ENCODE data around the gene MINDY4B.
"Not testable (repeated sequence)": the region's sequence is repeated elsewhere in the genome, so short reads cannot be mapped to it uniquely, and the experiment has no call there.

MINDY4B gene

GRCh38 chr3:150898046-150898754 is 7.0 kb downstream of the MINDY4B start:
- DNase-seq (ENCODE audit: low spot score) = no peak

DNA sequence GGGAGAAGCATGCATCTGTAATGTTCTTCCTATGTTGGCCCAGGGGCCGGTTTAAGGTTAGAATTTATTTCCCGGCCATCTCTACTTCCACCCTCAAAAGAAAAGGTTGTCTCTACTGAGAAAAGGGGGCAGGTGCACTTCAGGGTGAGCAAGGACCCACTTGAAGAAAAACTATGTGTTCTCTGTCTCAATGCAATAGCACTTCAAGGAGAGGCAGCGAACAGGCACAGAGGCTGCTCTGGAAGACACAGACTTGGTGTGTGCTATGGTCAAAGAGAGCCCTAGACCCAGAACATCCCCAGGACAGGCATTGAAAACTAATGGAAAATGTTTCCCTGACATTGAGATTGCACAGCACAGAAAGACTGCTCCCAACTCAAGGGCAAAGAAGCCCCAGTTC is 7.6 kb downstream of the MINDY4B start:
- no peak for DNase-seq (ENCODE audit: low spot score)

GRCh38 chr3:150890831-150891230 is 14.4 kb downstream of the MINDY4B start:
- DNase-seq (ENCODE audit: low spot score) = no peak

GRCh38 chr3:150890295-150890694 is 14.9 kb downstream of the MINDY4B start:
- no peak for DNase-seq (ENCODE audit: low spot score)

DNA sequence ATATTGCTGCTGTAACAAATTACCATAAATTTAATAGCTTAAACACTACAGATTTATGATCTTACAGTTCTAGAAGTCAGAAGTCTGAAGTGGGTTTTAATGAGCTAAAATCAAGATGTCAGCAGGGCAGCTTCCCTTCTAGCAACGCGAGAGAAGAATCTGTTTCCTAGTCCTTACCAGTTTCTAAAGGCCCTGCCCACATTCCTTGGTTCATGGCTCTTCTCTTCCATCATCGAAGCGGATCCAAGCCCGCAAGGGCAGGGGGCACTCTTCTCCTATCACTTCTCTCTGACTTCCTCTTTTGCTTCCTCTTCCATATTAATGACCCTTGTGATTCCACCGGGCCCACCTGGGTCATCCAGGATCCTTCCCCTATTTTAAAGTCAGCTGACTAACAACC is 16.1 kb downstream of the MINDY4B start:
- DNase-seq (ENCODE audit: low spot score) = no peak

DNA sequence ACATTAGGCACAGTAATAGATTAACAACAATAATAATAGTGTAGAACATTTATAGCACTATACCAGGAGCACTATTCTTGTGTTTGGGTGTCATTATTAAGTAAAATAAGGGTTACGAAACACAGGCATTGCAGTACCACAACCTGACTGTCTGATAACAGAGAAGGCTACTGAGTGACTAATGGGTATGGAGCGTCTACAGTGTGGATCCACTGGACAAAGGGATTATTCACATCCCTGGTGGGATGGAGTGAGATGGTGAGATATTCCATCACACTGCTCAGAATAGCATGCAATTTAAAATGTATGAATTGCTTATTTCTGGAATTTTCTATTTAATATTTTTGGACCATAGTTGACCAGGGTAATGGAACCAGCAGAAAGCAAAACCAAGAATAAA is 18.2 kb downstream of the MINDY4B start:
- DNase-seq (ENCODE audit: low spot score) = no peak

DNA sequence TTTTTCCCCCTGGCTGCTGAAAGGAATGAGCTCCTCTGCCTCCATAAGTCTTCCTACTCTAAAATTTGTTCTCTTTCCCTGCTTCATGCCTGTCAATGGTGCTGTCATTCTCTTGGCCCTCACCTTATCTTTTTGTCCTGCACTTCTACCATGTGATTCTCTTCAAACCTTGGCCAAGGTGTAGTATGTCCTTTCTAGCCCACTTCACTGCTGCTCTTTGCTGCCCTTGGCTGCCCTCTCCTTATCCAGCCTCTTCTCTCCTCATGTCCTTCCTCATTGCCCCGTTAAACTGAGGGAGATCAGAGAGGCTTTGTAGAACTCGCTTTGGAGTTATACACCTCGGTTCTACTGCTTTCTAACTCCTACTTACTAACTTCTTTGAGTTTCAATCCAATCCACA is 19.7 kb downstream of the MINDY4B start:
- DNase-seq (ENCODE audit: low spot score) = no peak

GRCh38 chr3:150878996-150879575 is 26.2 kb downstream of the MINDY4B start:
- DNase-seq (ENCODE audit: low spot score) = no peak

DNA sequence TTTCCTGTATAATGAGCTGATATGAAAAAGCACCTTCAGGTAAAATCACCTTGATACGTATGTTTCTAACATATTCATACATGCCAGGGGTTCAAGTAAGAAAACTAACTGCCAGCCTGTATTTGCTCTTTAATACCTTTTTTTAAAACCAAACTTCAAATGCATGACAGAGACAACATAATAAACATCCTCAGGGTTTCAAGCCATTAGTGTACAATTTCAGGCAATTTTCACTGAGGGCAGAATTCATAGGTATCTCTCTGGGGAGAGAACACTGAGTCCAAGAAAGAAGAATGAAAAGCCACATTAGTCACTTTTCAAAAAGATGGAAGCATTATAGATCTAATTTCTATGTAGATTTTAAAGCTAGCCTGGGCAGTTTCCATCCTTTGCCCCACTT is 26.9 kb downstream of the MINDY4B start:
- no peak for DNase-seq (ENCODE audit: low spot score)

- no peak for DNase-seq (ENCODE audit: low spot score)
Observed at GRCh38 chr3:150877303-150877702, 27.9 kb downstream of the MINDY4B start.

GRCh38 chr3:150876611-150877265 is 28.5 kb downstream of the MINDY4B start:
- DNase-seq (ENCODE audit: low spot score) = no peak

DNA sequence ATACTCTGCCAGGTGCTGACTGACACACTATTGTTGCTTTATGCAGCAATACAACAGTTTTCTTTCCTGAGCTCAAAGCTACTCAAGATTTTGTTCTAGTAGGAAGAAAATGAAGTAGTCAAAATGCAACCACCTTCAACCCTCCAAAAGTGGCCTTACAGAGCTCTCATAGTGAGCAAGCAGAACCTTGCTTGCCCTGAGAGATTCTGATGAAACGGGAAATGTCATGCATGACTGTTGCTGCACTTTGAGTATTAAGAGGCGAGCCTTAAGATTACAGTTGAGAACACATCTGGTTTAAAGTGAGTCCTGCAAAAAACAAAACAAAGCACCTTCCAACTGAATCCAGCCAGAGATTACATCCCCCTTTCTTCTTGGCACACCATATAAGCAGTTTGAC is 29.7 kb downstream of the MINDY4B start:
- DNase-seq (ENCODE audit: low spot score) = no peak

GRCh38 chr3:150874666-150875219 is 30.5 kb downstream of the MINDY4B start:
- no peak for DNase-seq (ENCODE audit: low spot score)

DNA sequence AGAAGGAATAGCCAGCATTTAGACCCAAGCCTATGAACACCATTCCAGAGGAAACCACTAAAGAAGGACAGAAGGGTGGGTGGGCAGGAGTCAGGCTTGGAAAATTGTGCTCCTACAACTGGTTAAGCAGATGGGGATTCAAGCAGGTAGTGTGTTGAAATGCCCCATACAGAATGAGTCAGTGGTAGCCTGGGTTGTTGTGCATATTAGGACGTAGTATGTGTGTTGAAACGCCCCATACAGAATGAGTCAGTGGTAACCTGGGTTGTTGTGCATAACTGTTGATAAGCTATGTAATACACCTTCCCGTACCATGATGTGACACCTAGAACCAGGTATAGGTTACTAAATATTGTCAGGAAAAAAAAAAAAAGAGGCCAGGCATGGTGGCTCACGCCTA is 34.0 kb downstream of the MINDY4B start:
- no peak for DNase-seq (ENCODE audit: low spot score)

DNA sequence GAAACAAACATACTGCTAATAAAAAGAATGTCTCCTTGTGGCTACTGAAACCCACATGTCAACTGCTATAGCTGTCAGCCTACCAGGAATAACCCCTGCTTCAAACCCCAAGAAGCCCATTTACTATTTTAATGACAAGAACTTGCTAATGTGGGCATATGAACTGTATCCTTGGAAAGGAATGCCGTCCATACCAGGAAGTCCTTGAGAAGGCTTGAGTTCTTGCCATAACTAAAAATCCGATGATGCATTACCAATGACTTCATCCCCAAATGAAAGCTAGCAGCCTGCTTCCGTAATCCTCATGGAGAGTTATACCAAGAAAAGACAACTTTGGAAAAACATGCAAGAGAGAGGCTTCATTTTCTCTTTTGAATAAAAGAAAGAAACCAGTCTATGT is 34.8 kb downstream of the MINDY4B start:
- DNase-seq (ENCODE audit: low spot score) = peak; percentile 67

DNA sequence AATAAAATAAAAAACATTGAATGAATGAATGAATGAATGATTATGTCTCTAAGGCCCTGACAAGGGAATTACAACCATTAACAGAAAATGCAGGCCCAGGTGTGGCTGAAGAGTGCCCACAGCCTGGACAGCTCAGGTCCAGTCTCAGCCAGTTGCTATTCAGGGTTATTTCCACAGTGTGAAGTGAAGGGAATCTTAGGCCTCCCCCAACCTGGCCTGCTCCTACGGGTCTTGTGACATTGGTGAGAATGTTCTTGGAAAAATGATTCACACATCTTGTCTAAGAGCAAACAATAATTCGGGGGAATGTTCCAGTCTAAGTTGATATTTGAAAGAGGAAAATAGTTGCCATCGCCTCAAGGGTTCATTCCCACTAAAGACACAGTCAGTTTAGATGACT is 37.0 kb downstream of the MINDY4B start:
- no peak for DNase-seq (ENCODE audit: low spot score)

DNA sequence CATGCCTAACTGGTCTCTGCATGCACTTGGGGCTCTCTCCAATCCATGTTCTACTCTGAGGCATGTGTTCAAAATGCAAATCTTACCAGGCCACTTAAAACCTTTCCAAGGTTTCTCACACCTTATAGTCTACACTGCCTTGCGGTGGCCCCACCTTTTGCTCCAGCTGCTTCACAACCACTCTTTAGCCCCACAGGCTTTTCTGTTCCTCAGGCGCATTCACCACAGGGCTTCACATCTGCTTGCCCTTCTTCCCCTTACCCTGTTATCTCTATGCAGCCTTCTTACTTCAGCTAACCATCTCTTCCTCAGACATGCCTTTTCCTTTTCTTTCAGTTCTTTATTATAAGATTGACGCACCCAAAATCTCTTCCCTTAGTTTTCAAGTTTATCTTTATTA is 37.8 kb downstream of the MINDY4B start:
- DNase-seq (ENCODE audit: low spot score) = no peak

DNA sequence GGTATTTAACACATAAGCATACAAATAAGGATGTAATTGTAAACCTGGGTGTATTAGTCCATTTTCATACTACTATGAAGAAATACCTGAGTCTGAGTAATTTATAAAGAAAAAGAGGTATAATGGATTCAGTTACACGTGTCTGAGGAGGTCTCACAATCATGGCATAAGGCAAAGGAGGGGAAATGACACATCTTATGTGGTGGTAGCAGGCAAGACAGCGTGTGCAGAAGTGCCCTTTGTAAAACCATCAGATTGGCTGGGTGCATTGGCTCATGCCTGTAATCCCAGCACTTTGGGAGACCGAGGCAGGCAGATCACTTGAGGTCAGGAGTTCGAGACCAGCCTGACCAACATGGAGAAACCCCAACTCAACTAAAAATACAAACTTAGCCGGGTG is 41.3 kb downstream of the MINDY4B start:
- DNase-seq (ENCODE audit: low spot score) = not testable (repeated sequence)

DNA sequence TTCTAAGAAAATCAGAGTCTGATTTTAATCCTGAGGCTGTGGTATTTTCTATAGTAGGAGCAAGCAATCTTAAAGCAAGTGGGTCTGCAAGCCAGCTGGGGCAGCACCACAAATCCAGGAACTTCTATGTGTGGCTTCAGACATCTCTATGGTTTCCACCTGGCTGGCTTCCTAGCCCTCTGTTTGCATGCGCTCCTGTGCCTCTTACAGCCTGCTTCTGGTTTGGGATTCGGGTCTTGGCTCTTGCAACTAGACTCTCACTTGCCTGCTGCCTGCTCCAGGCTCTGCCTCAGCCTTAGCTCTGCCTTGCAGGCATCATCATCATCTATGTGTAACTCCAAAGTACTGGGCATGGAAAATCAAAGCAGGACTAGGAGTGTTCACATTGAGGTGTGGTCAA is 43.4 kb downstream of the MINDY4B start:
- no peak for DNase-seq (ENCODE audit: low spot score)

DNA sequence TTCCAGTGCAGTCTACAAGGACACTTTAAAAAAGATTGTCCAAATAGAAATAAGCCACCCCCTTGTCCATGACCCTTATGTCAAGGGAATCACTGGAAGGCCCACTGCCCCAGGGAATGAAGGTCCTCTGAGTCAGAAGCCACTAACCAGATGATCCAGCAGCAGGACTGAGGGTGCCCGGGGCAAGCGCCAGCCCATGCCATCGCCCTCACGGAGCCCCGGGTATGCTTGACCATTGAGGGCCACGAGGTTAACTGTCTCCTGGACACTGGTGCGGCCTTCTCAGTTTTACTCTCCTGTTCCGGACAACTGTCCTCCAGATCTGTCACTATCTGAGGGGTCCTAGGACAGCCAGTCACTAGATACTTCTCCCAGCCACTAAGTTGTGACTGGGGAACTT is 47.3 kb downstream of the MINDY4B start:
- DNase-seq (ENCODE audit: low spot score) = not testable (repeated sequence)

- no peak for DNase-seq (ENCODE audit: low spot score)
Observed at GRCh38 chr3:150850191-150850590, 55.0 kb downstream of the MINDY4B start.

DNA sequence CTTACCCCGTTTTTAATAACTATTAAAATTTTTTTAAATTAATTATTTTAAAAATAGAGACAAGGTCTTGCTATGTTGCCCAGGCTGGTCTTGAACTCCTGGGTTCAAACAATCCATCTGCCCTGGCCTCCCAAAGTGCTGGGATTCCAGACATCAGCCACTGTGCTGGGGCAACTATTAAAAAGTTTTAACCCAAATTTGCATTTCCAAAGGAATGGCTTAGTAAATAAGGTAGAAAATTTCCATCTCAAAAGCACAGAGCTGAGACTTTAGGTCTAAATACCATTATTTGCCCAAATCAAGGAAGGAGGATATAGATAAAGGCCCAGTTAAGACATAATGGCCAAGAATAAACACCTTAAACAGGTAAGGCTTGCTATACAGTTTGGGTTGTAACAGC is 56.4 kb downstream of the MINDY4B start:
- DNase-seq (ENCODE audit: low spot score) = no peak

DNA sequence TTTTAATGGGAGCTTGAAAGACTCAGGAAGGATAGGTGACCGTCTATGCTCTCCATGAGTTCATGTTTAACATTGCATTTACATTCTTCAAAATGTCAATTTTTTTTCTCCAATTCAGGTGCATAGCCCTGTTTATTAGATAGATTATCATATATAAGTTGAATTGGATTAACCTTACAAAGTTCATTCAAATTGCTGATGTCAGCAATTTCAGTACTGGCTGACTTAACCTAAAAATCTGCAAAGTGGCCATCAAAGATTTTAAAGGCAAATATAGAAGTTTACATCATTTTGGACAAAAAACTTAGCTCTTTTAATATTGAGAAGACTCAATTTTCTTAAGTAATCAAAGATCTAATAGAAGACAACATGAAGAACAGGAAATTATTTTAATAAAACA is 57.8 kb downstream of the MINDY4B start:
- DNase-seq (ENCODE audit: low spot score) = no peak
